OCI-LY3 (cell line): ENCODE results near the gene IL10.

ENCODE experiments used
- CTCF ChIP-seq: fragments of 200-600, 300-600 bp; sonication (generic); IDR thresholded peaks from 2 replicates; pipeline ENCODE4 v1.5.1; 2014; ENCODE audit warnings: antibody characterized with exemption, low read length, low read depth
- EZH2phosphoT487 ChIP-seq: fragments of 200-600 bp; shearing (Covaris generic); IDR thresholded peaks from 2 replicates; pipeline ENCODE4 v1.6.1; 2018; ENCODE audit warnings: antibody characterized with exemption, mixed run types, low read depth

DNA sequence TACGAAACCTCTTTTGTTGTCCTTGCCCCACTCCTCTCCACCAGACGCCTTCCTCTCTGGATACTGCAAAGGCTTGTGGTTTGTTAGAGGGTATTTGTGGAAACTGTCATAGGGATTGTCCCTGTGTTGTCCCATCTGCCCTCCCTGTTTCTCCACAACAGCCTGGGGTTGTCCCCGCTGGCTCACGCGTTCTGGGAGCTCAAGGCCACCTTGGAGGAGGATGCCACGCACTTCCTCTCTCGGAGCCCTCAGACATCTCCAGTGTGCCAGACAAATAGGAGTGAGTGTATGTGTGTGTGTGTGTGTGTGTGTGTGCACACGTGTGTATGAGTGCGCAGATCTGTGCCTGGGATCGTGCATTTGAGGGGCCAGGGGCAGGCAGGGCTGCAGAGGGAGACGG, 39.3 kb downstream of the IL10 start:
- no peak for TF ChIP-seq CTCF
- TF ChIP-seq EZH2phosphoT487: no peak
